Gastrocnemius medialis (tissue), 4 donors: ENCODE data around the gene MYCBP. TPM values are rescaled to one million over a fixed set of nuclear protein-coding genes. Genes with fewer than 3 reads are reported as not detected.

Experiments
- ATAC-seq, 2 donors: fragments of 150-250 bp; one replicate each; pipeline ENCODE4 v1.9.1; 2016
- DNase-seq, 2 donors: peaks; one replicate each; pipeline ENCODE4 v3.0.0-alpha.2; 2019
- H3K27ac ChIP-seq, 4 donors: fragments of 200-600 bp; sonication (generic); 1 replicate in 1 of 4; 2 replicates in 3 of 4; pipeline ENCODE4 v1.5.1; 2016 to 2018; ENCODE audit warnings: mild to moderate bottlenecking in 2 of 4, moderate library complexity in 1 of 4
- H3K27me3 ChIP-seq, 3 donors: fragments of 200-600 bp; sonication (generic) in 2 of 3; 1 replicate in 1 of 3; 2 replicates in 2 of 3; pipeline versions ENCODE4 v1.5.1 to v1.6.0; 2016 to 2019; ENCODE audit warnings: mild to moderate bottlenecking in 1 of 3, moderate library complexity in 1 of 3
- H3K36me3 ChIP-seq, 2 donors: fragments of 200-600 bp; sonication (generic) in 1 of 2; one replicate each; pipeline ENCODE4 v1.5.1; 2017 to 2018
- H3K4me1 ChIP-seq, 2 donors: fragments of 200-600 bp; sonication (generic) in 1 of 2; one replicate each; pipeline ENCODE4 v1.5.1; 2016 to 2017; ENCODE audit warnings: mild to moderate bottlenecking in 2 of 2
- H3K4me3 ChIP-seq, 4 donors: fragments of 200-600 bp; sonication (generic) in 3 of 4; 1 replicate in 1 of 4; 2 replicates in 3 of 4; pipeline ENCODE4 v1.5.1; 2016 to 2019; ENCODE audit warnings: mild to moderate bottlenecking in 2 of 4
- H3K9me3 ChIP-seq, 3 donors: fragments of 200-600 bp; sonication (generic) in 2 of 3; 1 replicate in 1 of 3; 2 replicates in 2 of 3; pipeline ENCODE4 v1.5.1; 2016 to 2019
- POLR2A ChIP-seq, 2 donors: fragments of 450-650 bp; IDR thresholded peaks; one replicate each; pipeline ENCODE4 v1.6.1; 2017; ENCODE audit warnings: antibody characterized with exemption in 2 of 2, mild to moderate bottlenecking in 2 of 2, moderate library complexity in 2 of 2
- in situ Hi-C, 4 donors: fragments of 200-750 bp; cut with MboI; loops; one replicate each; pipeline versions ENCODE4 v1.15.0 to v1.8.0; 2017; ENCODE audit warnings: low sequenced_read_pairs in 4 of 4
- intact Hi-C: fragments of 100-400 bp; cut with DNase I; formaldehyde crosslinking; loops from one replicate; pipeline ENCODE4 v1.15.1; 2023; ENCODE audit warnings: low total_unique reads
- total RNA-seq, 4 donors: library from RNA; depleted of rRNA; stranded (reverse); fragments of >200 nt; gene quantifications; one replicate each; pipeline versions ENCODE4 v1.1.0 to v1.2.3, GENCODE V29; 2016
- TF ChIP-seq, protein P1 (sequence below), 5 experiments: fragments of 450-650 bp in 3 of 5; fragments of 200-600 bp in 2 of 5; sonication (generic) in 2 of 5; IDR thresholded peaks in 4 of 5; conservative IDR thresholded peaks in 1 of 5; 1 replicate in 4 of 5; 2 replicates in 1 of 5; pipeline ENCODE4 v1.5.1; 2016 to 2019; ENCODE audit warnings: antibody characterized with exemption in 5 of 5, mild to moderate bottlenecking in 3 of 5, moderate library complexity in 3 of 5

Gene MYCBP
- total RNA-seq, 4 donors from 2014 or later: 9.8 to 22.3 (median 13.5) TPM

- Histone ChIP-seq H3K27ac (no peak overlapping the region), H3K9me3 (no peaks in the 10 kb centered on the region), H3K4me1 (no peaks in the 10 kb centered on the region), H3K27me3 (no peaks in the 10 kb centered on the region), H3K36me3 (no peaks in the 10 kb centered on the region), H3K4me3 (no peak overlapping the region)
- intact Hi-C loops: no loop called here
- no peak for TF ChIP-seq POLR2A (IDR thresholded peaks at IDR 0.05)
- TF ChIP-seq, protein P1, sequence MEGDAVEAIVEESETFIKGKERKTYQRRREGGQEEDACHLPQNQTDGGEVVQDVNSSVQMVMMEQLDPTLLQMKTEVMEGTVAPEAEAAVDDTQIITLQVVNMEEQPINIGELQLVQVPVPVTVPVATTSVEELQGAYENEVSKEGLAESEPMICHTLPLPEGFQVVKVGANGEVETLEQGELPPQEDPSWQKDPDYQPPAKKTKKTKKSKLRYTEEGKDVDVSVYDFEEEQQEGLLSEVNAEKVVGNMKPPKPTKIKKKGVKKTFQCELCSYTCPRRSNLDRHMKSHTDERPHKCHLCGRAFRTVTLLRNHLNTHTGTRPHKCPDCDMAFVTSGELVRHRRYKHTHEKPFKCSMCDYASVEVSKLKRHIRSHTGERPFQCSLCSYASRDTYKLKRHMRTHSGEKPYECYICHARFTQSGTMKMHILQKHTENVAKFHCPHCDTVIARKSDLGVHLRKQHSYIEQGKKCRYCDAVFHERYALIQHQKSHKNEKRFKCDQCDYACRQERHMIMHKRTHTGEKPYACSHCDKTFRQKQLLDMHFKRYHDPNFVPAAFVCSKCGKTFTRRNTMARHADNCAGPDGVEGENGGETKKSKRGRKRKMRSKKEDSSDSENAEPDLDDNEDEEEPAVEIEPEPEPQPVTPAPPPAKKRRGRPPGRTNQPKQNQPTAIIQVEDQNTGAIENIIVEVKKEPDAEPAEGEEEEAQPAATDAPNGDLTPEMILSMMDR (IDR thresholded peaks at IDR 0.05 in 4 of 5, conservative IDR thresholded peaks at IDR 0.05 in 1 of 5): no peak
- in situ Hi-C loops: no loop called here
- no peak for DNase-seq
- no peak for ATAC-seq
Observed at GRCh38 chr1:38898653-38899230, 25.6 kb upstream of the MYCBP start.

DNA sequence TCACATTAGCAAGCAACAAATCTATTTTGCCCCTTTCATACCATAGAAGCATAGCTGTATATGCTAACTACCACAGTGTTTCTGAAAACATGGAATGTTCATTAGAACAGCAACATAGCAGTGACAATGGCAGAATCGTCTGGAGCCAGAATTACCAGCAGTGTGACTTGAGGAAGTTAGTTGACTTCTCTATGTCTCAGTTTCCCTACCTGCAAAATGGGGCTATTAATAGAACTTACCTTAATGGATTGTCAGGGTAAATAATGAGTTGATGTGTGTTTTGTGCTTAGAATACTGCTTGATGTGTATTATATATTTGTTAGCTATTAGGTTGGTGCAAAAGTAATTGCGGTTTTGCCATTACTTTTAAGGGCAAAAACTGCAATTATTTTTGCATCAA, 23.0 kb upstream of the MYCBP start:
- in situ Hi-C loops (no loop called here), intact Hi-C loops (no loop called here)
- Histone ChIP-seq H3K27ac (no peak overlapping the region), H3K9me3 (no peaks in the 10 kb centered on the region), H3K4me3 (no peak overlapping the region), H3K4me1 (no peaks in the 10 kb centered on the region), H3K36me3 (no peaks in the 10 kb centered on the region), H3K27me3 (no peaks in the 10 kb centered on the region)
- DNase-seq (no peak), ATAC-seq (no peak)
- TF ChIP-seq, protein P1 (IDR thresholded peaks at IDR 0.05 in 4 of 5, conservative IDR thresholded peaks at IDR 0.05 in 1 of 5): no peak
- no peak for TF ChIP-seq POLR2A (IDR thresholded peaks at IDR 0.05)

DNA sequence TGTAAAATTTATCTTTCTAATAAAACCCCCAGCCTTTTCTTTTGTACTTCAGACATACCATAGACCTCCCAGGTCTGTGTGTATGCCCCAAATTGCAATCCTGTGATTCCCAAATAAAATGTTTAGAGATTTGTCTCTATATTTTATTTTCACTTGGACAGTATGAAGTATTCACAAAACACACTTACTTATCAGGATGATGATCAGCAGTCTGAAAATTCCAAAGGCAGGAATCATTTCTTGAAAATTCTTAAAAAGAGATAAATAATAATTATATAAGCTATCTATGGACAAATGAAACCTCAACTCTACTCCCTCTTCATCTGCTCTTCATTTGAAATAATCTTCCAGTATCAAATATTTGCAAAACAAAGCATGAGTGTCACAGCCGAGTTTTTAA, 19.8 kb upstream of the MYCBP start:
- ATAC-seq (no peak), DNase-seq (no peak)
- Histone ChIP-seq H3K27me3 (no peaks in the 10 kb centered on the region), H3K4me3 (no peak overlapping the region), H3K27ac (no peak overlapping the region), H3K4me1 (no peaks in the 10 kb centered on the region), H3K36me3 (no peaks in the 10 kb centered on the region), H3K9me3 (no peaks in the 10 kb centered on the region)
- intact Hi-C loops: no loop called here
- TF ChIP-seq, protein P1 (IDR thresholded peaks at IDR 0.05 in 4 of 5, conservative IDR thresholded peaks at IDR 0.05 in 1 of 5): no peak
- no peak for TF ChIP-seq POLR2A (IDR thresholded peaks at IDR 0.05)
- in situ Hi-C loops: no loop called here

DNA sequence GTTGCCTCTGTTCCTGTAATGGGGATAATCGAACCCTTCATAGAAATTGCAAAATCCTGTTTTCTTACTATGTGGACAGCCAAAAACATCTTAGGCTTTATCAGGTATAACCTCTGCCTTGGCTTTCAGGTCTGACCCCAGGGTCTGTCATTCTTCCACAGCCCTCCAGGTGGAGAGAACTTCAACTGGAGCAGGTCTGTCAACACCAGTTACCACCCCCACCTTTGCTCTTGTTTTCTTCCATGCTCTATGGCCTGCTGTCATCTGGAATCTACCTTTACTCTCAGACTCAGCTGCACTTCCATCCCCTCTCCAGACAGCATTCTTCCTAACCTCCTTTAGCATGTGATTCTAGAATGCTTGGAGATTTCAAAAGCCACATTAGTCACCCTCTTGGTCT, 18.6 kb upstream of the MYCBP start:
- TF ChIP-seq POLR2A (IDR thresholded peaks at IDR 0.05): no peak
- TF ChIP-seq, protein P1 (IDR thresholded peaks at IDR 0.05 in 4 of 5, conservative IDR thresholded peaks at IDR 0.05 in 1 of 5): no peak
- in situ Hi-C loops: no loop called here
- ATAC-seq: no peak

GRCh38 chr1:38889589-38889988, 16.4 kb upstream of the MYCBP start:
- ATAC-seq (no peak), DNase-seq (no peak)
- Histone ChIP-seq H3K9me3 (no peaks in the 10 kb centered on the region), H3K4me3 (no peak overlapping the region), H3K36me3 (no peaks in the 10 kb centered on the region), H3K27me3 (no peaks in the 10 kb centered on the region), H3K4me1 (no peaks in the 10 kb centered on the region), H3K27ac (no peak overlapping the region)
- in situ Hi-C loops (no loop called here), intact Hi-C loops (no loop called here)
- TF ChIP-seq, protein P1 (IDR thresholded peaks at IDR 0.05 in 4 of 5, conservative IDR thresholded peaks at IDR 0.05 in 1 of 5): no peak
- TF ChIP-seq POLR2A (IDR thresholded peaks at IDR 0.05): no peak

More for the DNA sequence above, 18.6 kb upstream of the MYCBP start:
- no peak for DNase-seq
- H3K36me3 ChIP-seq: no peaks in the 10 kb centered on the region
- H3K4me3 ChIP-seq: no peak overlapping the region
- intact Hi-C loops: no loop called here
- H3K27me3 ChIP-seq: no peaks in the 10 kb centered on the region
- no peaks in the 10 kb centered on the region for H3K4me1 ChIP-seq
- H3K27ac ChIP-seq: no peak overlapping the region
- no peaks in the 10 kb centered on the region for H3K9me3 ChIP-seq
